Effector CD8-positive, alpha-beta T cell (primary cell): Measurements from ENCODE around the gene SPPL2C.
"Not testable (repeated sequence)": the region's sequence is repeated elsewhere in the genome, so short reads cannot be mapped to it uniquely, and the experiment has no call there.

Source experiments
- DNase-seq: peaks from one replicate; lab custom pipeline; 2025; lab: John Stamatoyannopoulos, UW

SPPL2C gene

DNA sequence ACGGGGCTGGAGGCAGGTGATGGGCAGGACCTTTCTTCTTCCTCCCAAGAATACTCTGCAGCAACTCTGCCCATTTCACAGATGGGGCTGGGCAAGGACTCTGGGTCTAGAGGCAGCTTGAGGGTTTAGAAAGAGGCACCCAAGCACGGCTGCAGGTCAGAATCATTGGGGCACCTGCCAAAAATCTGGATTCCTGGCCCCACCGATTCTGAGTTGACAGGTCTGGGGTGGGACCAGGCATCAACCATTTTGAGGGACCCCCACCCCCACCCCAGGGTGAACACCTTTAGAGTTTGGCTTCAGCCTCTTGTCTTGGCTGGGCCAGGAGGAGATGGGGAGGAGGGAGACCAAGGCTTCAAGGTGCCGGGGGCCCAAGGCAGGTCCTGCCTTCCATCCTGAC is 5.3 kb downstream of the SPPL2C start:
- no peak for DNase-seq

GRCh38 chr17:45850468-45850867 is 5.8 kb downstream of the SPPL2C start:
- no peak for DNase-seq

- no peak for DNase-seq
These were observed 6.3 kb downstream of the SPPL2C start for GRCh38 chr17:45851022-45851421.

DNA sequence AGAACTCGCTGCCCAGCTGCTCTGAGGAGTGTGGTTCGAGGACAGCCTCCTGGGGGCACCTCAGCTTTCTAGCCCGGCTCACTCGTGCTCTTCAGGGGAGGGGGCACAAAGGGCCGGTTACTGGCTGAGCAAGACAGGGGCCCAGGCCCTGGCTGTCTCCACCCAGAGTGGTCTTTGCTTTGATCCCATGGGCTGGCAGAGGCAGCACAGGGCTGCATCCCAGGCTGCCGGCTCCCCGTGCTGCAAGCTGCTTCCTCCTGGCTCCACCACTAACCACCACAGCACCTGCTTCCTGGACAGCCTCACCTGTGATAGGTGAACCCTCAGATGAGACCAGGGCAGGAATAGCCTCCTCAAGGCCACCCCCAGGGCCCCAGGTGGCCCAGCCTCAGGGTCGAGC is 6.8 kb downstream of the SPPL2C start:
- DNase-seq: no peak

- no peak for DNase-seq
These were observed 7.2 kb downstream of the SPPL2C start for GRCh38 chr17:45851873-45852272.

GRCh38 chr17:45852535-45853297 is 8.0 kb downstream of the SPPL2C start:
- DNase-seq: peak; percentile 46

DNA sequence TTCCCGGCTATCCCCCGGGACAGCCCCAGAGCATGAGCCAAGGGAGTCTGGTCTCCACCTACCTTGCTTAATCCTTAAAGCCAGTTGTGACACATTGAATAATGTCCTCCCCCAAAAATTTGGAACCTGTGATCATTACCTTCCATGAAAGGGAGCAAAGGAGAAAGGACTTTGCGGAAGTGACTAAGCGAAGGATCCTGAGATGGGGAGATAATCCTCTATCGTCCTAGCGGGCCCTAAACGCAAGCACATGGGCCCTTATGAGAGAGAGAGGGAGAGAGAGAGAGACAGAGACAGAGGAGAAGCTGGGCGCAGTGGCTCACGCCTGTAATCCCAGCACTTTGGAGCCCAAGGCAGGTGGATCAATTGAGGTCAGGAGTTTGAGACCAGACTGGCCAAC is 9.5 kb downstream of the SPPL2C start:
- no peak for DNase-seq

- DNase-seq: no peak
These were observed 11.1 kb downstream of the SPPL2C start for GRCh38 chr17:45855691-45856336.

GRCh38 chr17:45857977-45858708 is 13.5 kb downstream of the SPPL2C start:
- no peak for DNase-seq

GRCh38 chr17:45861165-45861564 is 16.5 kb downstream of the SPPL2C start:
- no peak for DNase-seq

DNA sequence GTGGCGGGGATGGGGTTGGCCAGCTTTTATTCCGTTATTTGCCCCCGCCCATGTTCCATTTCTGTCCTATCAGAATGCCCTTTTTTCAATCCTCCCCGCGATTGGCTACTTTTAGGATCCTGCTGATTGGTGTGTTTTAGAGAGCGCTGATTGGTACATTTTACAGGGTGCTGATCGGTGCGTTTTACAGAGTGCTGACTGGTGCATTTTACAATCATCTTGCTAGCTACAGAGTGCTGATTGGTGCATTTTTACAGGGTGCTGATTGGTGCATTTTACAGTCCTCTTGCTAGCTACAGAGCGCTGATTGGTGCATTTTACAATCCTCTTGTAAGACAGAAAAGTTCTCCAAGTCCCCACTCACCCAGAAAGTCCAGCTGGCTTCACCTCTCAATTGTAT is 17.4 kb downstream of the SPPL2C start:
- DNase-seq: not testable (repeated sequence)

DNA sequence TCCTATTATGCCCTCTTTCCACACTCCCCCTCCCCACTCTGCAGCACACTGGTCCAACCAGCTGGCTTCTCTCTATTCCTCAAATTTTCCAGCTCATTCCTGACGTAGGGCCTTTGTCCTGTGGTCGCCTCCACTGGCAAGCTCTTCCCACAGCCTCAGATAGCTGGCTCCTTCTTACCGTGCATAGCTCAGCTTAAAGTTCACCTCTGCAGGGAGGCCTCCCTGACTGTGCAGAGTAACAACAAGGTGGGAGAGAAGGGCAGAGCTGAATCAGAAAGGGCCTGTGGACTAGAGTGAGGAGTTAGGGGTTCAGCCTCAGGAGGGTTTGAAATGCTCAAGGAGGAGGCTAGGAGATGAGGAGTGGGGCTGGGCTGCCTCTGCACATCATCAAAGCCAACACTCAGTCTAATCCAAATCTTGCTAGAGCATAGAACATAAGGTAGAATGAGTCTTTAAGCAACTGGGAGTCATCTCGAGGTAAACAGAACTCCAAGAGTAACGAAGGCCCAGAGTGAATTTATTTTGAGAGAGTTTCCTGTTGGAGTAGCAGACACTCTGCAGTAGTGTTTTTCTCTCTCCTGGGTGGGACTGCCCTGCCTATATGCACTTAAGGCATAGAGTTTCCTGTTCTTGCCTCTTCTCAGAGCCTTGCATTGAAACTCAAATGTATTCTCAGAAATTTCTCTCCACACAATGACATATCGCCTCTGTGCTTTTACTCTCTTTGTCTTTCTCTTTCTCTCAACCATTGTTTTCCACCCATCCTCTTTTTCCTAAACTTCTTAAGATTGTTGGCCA is 19.4 kb downstream of the SPPL2C start:
- DNase-seq: no peak

GRCh38 chr17:45867171-45867570 is 22.5 kb downstream of the SPPL2C start:
- no peak for DNase-seq

- no peak for DNase-seq
These were observed 23.0 kb downstream of the SPPL2C start for GRCh38 chr17:45867702-45868101.

DNA sequence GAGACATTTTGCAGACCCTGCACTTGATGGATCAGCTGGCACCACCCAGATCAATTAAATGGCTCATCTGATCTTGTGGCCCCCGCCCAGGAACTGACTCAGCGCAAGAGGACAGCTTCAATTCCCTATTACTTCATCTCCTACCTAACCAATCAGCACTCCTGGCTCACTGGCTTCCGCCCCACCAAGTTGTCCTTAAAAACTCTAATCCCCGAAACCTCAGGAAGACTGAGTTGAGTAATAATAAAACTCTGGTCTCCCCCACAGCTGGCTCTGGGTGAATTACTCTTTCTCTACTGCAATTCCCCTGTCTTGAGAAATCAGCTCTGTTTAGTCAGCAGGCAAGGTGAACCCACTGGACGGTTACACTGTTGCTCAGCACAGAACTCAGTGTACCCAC is 23.6 kb downstream of the SPPL2C start:
- no peak for DNase-seq

GRCh38 chr17:45869676-45870341 is 25.1 kb downstream of the SPPL2C start:
- DNase-seq: no peak

- no peak for DNase-seq
These were observed 25.8 kb downstream of the SPPL2C start for GRCh38 chr17:45870342-45870974.

DNA sequence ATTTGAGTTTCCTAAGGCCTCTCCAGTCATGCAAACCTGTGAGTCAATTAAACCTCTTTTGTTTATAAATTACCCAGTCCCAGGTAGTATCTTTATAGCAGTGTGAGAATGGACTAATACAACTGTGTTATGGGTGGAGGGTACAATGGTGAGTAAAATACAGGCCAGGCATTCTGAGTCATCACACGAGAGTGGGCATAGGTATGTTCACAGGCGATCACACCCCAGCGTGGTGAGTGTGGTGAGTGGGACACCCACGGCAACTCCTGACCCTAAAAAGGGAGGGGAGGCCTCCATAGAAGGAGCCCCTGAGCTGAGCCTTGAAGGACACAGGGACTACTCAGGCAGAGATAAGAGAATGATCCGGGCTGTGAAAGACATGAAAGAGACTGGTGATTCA is 27.0 kb downstream of the SPPL2C start:
- no peak for DNase-seq

DNA sequence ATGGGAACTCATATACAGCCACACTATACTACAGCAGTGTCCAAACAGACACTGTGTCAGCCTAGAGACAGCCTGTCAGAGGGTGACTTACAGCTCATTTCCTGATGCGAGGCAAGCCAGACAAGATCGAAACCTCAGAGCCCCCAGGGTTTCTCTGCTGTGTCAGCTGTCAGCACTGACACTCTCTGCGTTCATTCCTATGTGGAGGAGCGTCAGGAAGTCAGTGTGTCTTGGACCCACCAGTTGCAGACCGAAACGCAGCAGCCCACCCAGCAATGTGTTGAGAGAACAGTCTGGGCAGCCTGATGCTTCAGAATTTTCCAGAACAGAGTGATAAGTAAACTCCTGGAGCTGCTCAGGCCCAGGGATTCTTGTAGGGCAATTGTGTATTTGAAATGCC is 29.0 kb downstream of the SPPL2C start:
- no peak for DNase-seq

DNA sequence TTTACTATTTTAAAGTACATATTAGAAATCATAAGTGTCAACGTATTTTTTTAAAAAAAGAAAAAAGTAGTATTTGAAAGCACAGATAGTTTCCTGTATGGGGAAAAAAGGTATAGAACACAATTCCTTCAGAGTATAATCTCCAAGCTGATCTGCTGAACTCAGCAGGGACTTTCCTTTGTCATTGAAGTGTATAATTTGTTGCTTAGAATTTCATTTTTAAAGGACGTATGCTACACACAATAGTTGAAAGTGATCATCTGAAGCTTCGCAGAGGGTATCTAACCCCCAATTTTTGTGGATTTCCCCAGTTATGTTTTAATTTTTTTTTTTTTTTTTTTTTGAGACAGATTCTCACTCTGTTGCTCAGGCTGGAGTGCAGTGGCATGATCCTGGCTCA is 29.5 kb downstream of the SPPL2C start:
- DNase-seq: no peak

DNA sequence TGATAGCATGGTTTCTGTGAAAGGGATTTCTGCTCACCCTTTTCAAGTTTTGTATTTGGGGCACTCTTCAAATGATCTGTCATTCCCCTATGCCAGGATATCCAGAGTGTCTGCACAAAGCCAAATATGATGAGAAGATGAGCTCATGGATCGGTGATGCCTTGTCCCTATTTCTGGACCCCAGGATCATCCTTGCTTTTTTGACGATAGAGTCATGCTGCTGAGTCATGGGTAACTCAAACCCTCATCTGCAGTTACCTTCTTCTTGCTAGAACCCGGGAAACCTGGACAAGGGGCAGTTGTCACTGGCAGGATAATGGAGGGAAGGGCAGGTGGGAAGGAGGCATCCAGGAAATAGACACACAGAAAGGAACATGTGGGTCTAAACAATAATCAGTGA is 31.9 kb downstream of the SPPL2C start:
- DNase-seq: no peak
